Endothelial cell of umbilical vein (primary cell): ENCODE data around the gene OR10P1. TPM values are rescaled to one million over a fixed set of nuclear protein-coding genes. Genes with fewer than 3 reads are reported as not detected.

Source experiments
- BruUV-seq: library from RNA; stranded (reverse); fragments of 400-500 nt; replicated peaks from 2 replicates; lab custom pipeline; 2021; lab: Mats Ljungman, UMichigan
- CTCF ChIA-PET: fragments of 300-600, 350-600 bp; sonication (Branson Sonifier 250); formaldehyde crosslinking; loops from one replicate; lab custom pipeline; 2021; ENCODE audit warnings: antibody characterized with exemption, inconsistent platforms; lab: Charles Lee
- POLR2A ChIA-PET: fragments of 300-600, 350-600 bp; sonication (Branson Sonifier 250); formaldehyde crosslinking; loops from one replicate; lab custom pipeline; 2021; ENCODE audit warnings: antibody characterized with exemption, inconsistent platforms; lab: Charles Lee
- DNase-seq: peaks from one replicate; pipeline ENCODE4 v3.0.0-alpha.2; 2011; ENCODE audit warnings: low read depth, low spot score
- FAIRE-seq: peaks from 2 replicates; lab custom pipeline; 2011; peaks lifted over from hg19 to GRCh38; lab: Jason Lieb, UNC
- H2AFZ ChIP-seq: 2 replicates; pipeline ENCODE4 v1.6.0; 2012; ENCODE audit warnings: low read depth, low read length, control low read depth, inconsistent platforms
- H3K27ac ChIP-seq: 2 replicates; pipeline ENCODE4 v1.5.1; 2011; ENCODE audit warnings: low read depth, mild to moderate bottlenecking, control low read depth, low read length, moderate library complexity; ENCODE audit not compliant: insufficient read depth
- H3K27me3 ChIP-seq, 2 experiments: 2 replicates each; pipeline versions ENCODE4 v1.6.0 to v1.6.1; 2011; ENCODE audit warnings: low read length in 2 of 2, mixed read lengths in 1 of 2; ENCODE audit not compliant: control insufficient read depth in 2 of 2, insufficient read depth in 2 of 2
- H3K36me3 ChIP-seq, 2 experiments: 2 replicates in 1 of 2; 3 replicates in 1 of 2; pipeline ENCODE4 v1.5.1; 2011; ENCODE audit warnings: low read length in 2 of 2, mild to moderate bottlenecking in 1 of 2, moderate library complexity in 1 of 2; ENCODE audit not compliant: control insufficient read depth in 2 of 2, insufficient read depth in 2 of 2; ENCODE audit errors: extremely low read depth in 1 of 2
- H3K4me1 ChIP-seq: 3 replicates; pipeline ENCODE4 v1.5.1; 2011; ENCODE audit warnings: mild to moderate bottlenecking, low read length; ENCODE audit not compliant: control insufficient read depth, insufficient read depth; ENCODE audit errors: extremely low read depth
- H3K4me2 ChIP-seq: 2 replicates; pipeline ENCODE4 v1.6.1; 2011; ENCODE audit warnings: low read length, control low read depth, mixed read lengths; ENCODE audit not compliant: insufficient read depth
- H3K4me3 ChIP-seq, 3 experiments: fragments of 200-600 bp in 1 of 3; sonication (generic), shearing (Covaris generic) in 1 of 3; replicated peaks in 1 of 3; 2 replicates each; pipeline ENCODE4 v1.5.1; 2011 to 2016; ENCODE audit warnings: control low read depth in 3 of 3, low read length in 3 of 3, mild to moderate bottlenecking in 2 of 3, inconsistent platforms in 1 of 3, low read depth in 1 of 3, moderate library complexity in 1 of 3; ENCODE audit not compliant: insufficient read depth in 1 of 3
- H3K79me2 ChIP-seq: 2 replicates; pipeline ENCODE4 v1.6.0; 2012; ENCODE audit warnings: low read length, inconsistent platforms; ENCODE audit not compliant: control insufficient read depth, insufficient read depth
- H3K9ac ChIP-seq: replicated peaks from 2 replicates; pipeline ENCODE3; 2011; ENCODE audit warnings: low read length, control low read depth; ENCODE audit not compliant: insufficient read depth; ENCODE audit errors: extremely low read depth
- H3K9me1 ChIP-seq: replicated peaks from 3 replicates; pipeline ENCODE4 v1.6.0; 2011; ENCODE audit warnings: mild to moderate bottlenecking, low read length; ENCODE audit not compliant: control insufficient read depth, insufficient read depth; ENCODE audit errors: extremely low read depth
- H3K9me3 ChIP-seq: replicated peaks from 2 replicates; pipeline ENCODE4 v1.5.1; 2012; ENCODE audit warnings: low read length, inconsistent platforms; ENCODE audit not compliant: control insufficient read depth, insufficient read depth
- H4K20me1 ChIP-seq: replicated peaks from 2 replicates; pipeline ENCODE3; 2011; ENCODE audit warnings: mild to moderate bottlenecking, low read length; ENCODE audit not compliant: control insufficient read depth, insufficient read depth; ENCODE audit errors: extremely low read depth
- CTCF ChIP-seq, 2 donors: IDR thresholded peaks; 1 replicate in 1 of 2; 2 replicates in 1 of 2; pipeline ENCODE4 v1.5.1; 2011; ENCODE audit warnings: low read length in 2 of 2, mild to moderate bottlenecking in 2 of 2, moderate library complexity in 2 of 2, control low read depth in 1 of 2, inconsistent platforms in 1 of 2, low read depth in 1 of 2; ENCODE audit not compliant: insufficient read depth in 1 of 2; ENCODE audit errors: extremely low read depth in 1 of 2
- EZH2 ChIP-seq: IDR thresholded peaks from 2 replicates; pipeline ENCODE4 v1.6.1; 2012; ENCODE audit warnings: borderline replicate concordance, low read depth, mild to moderate bottlenecking, moderate library complexity, low read length, inconsistent platforms; ENCODE audit not compliant: severe bottlenecking
- FOS ChIP-seq: IDR thresholded peaks from 2 replicates; pipeline ENCODE4 v1.6.1; 2011; ENCODE audit warnings: mild to moderate bottlenecking, low read length, moderate library complexity, borderline replicate concordance; ENCODE audit not compliant: insufficient read depth
- GATA2 ChIP-seq: IDR thresholded peaks from 2 replicates; pipeline ENCODE4 v1.7.0; 2011; ENCODE audit warnings: low read depth, mild to moderate bottlenecking, moderate library complexity, mixed read lengths, low read length; ENCODE audit not compliant: insufficient read length, insufficient read depth
- JUN ChIP-seq: IDR thresholded peaks from 2 replicates; pipeline ENCODE4 v1.6.1; 2011; ENCODE audit warnings: borderline replicate concordance, low read depth; ENCODE audit not compliant: insufficient read length, insufficient read depth
- MAX ChIP-seq: IDR thresholded peaks from 2 replicates; pipeline ENCODE4 v1.6.1; 2011; ENCODE audit not compliant: insufficient read depth, insufficient read length
- MYC ChIP-seq: IDR thresholded peaks from one replicate; pipeline ENCODE4 v1.6.1; 2011; ENCODE audit warnings: mild to moderate bottlenecking, low read depth, low read length
- POLR2A ChIP-seq: IDR thresholded peaks from 2 replicates; pipeline ENCODE4 v1.6.1; 2012; ENCODE audit warnings: low read depth, mild to moderate bottlenecking, control low read depth, low read length
- POLR2AphosphoS5 ChIP-seq: IDR thresholded peaks from 2 replicates; pipeline ENCODE4 v1.6.1; 2012; ENCODE audit warnings: low read depth, mild to moderate bottlenecking, control low read depth, low read length, moderate library complexity; ENCODE audit not compliant: insufficient read depth
- dilution Hi-C: fragments of 300-500 bp; cut with MboI; formaldehyde crosslinking; loops from one replicate; pipeline ENCODE4 v1.15.0; 2019; ENCODE audit warnings: low sequenced_read_pairs; ENCODE audit not compliant: extremely low pct_ligation_motif_present
- intact Hi-C: fragments of 100-400 bp; cut with micrococcal nuclease; formaldehyde crosslinking; loops from one replicate; pipeline ENCODE4 v1.10.0; 2022
- polyA plus RNA-seq, 4 experiments: library from polyadenylated mRNA; depleted of rRNA in 3 of 4; stranded (reverse) in 3 of 4; unstranded in 1 of 4; fragments of >200 nt; gene quantifications; 2 replicates each; pipeline versions ENCODE4 v1.2.1 to v1.2.3, GENCODE V29; 2011 to 2012; ENCODE audit warnings: missing spikeins in 1 of 4
- total RNA-seq: library from RNA; stranded (reverse); gene quantifications from 2 replicates; pipeline ENCODE4 v1.2.3, GENCODE V29; 2021

OR10P1 gene
- total and polyA plus RNA-seq, 2 donors (not counting 3 experiments of a cell fraction or from before 2014, with no cell fraction given), result not detected

GRCh38 chr12:55642267-55642666 is 5.6 kb downstream of the OR10P1 start:
- FAIRE-seq, result no peak
- dilution Hi-C loops (no loop called here), intact Hi-C loops (no loop called here)
- ChIA-PET POLR2A (no interaction called here), CTCF (interaction anchor here (1.5 kb wide), 1 partner anchor 14 kb away, joined by 6 read pairs; no protein-coding TSS in a partner anchor)
- Histone ChIP-seq H3K4me2 (no peak overlapping the region), H3K27me3 (peaks cover 3 to 6% of the 10 kb centered on the region in 2 experiments), H3K79me2 (no peaks in the 10 kb centered on the region), H3K9ac (no peak overlapping the region), H3K36me3 (no peaks in the 10 kb centered on the region), H3K4me3 (no peak overlapping the region), H3K4me1 (no peaks in the 10 kb centered on the region), H3K27ac (no peak overlapping the region), H4K20me1 (no peaks in the 10 kb centered on the region), H2AFZ (no peak overlapping the region), H3K9me1 (no peaks in the 10 kb centered on the region), H3K9me3 (no peaks in the 10 kb centered on the region)
- DNase-seq, result no peak
- TF ChIP-seq JUN (no peak), CTCF (IDR thresholded peaks at IDR 0.05; ENCODE audit: extremely low read depth in 1 of 2, insufficient read depth in 1 of 2, low read depth in 1 of 2, low read length in 2 of 2) (no peak), MYC (no peak), EZH2 (no peak), POLR2A (no peak), MAX (no peak), FOS (no peak), POLR2AphosphoS5 (no peak), GATA2 (no peak)
- BruUV-seq, result no TSS peak
